GM23338 (cell line): ENCODE data around the gene LMOD3.

Experiments used
- CTCF ChIP-seq, 2 experiments: fragments of 200-600 bp in 1 of 2; sonication (generic) in 1 of 2; conservative IDR thresholded peaks; 2 replicates each; pipeline versions ENCODE4 v1.5.1 to v1.6.1; 2016 to 2017; ENCODE audit warnings: antibody characterized with exemption in 2 of 2, low read depth in 2 of 2, mild to moderate bottlenecking in 2 of 2, moderate library complexity in 1 of 2
- EZH2phosphoT487 ChIP-seq: fragments of 200-600 bp; sonication (generic); IDR thresholded peaks from one replicate; pipeline ENCODE4 v1.8.1; 2018; ENCODE audit warnings: antibody characterized with exemption; ENCODE audit not compliant: unreplicated experiment

- TF ChIP-seq CTCF (conservative IDR thresholded peaks at IDR 0.05; ENCODE audit: low read depth in 2 of 2) = no peak
- no peak for TF ChIP-seq EZH2phosphoT487
Observed at GRCh38 chr3:69137005-69137404, 14.6 kb upstream of the LMOD3 start.
